Activated CD4-positive, alpha-beta T cell treated with anti-CD3 and anti-CD28 coated beads for 24 hours (primary cell): ENCODE measurements around the gene ARHGAP15.

ENCODE experiments used
- DNase-seq, 2 donors: peaks; one replicate each; pipeline ENCODE4 v3.0.0-alpha.2; 2020; ENCODE audit warnings: low read depth in 2 of 2

Gene ARHGAP15

DNA sequence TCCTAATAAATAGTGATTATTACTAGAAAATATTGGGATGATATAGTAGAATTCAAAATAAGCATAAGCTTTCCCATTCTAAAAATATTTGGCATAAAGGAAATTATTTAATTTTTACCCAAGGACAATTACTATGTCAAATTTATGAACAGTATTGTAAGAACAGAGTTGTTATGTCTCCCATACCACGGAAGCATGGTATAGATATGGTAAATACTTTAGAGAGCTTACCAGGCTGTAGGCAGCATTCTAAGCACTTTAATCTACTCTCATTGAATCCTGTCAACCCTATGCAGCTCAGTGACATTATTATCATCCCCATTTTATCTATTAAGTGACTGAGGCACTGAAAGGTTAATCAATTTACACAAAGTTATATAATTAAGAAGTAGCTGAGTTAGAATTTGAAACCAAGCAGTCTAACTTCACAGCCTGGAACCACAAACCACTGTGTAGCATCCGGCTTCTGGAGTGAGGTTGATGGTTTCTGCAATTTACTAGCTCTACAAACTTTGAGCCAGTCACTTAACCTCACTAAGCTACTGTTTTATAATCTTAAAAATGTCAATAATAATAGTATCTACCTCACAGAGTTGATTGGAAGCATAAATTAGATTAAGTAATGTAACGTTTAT lies 323.7 kb downstream of the ARHGAP15 start:
- DNase-seq: no peak

DNA sequence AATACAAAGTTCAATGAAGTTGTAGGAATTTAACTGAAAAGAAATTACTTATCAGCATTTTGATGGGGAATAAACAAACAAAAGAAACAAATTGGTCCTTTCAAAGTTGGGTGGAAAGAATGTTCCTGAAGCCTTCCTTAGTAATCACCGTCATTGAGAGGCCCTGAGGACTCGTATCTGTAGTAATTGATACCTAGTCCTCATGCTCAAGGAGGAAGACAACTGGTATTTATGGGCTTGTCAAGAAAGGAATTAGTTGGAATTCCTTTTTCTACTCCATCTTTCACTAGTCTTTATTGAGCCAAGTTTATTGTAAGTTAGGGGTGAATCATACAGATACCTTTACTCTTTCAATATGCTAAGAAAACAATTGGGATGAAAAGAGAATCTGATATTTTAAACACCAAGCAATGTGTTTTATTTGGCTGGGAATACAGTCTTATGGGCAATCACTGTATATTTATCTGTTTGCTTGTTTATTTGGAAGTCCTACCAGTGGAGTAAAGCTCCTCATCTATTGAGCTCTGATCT lies 324.8 kb downstream of the ARHGAP15 start:
- DNase-seq: no peak

DNA sequence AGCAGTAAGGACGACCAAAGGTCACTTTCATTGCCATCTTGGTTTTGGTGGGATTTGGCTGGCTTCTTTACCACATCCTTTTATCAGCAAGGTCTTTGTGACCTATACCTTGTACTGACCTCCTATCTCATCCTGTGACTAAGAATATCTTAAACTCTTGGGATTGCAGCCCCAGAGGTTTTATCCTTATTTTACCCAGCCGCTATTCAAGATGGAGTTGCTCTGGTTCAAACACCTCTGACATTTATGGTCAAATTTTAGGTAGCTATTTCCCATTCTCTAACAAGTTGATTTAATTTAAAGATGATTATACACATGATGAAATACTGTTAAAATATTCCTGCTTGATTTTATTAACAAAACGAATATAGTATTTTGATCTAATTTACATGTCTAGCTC lies 326.1 kb downstream of the ARHGAP15 start:
- DNase-seq: no peak

DNA sequence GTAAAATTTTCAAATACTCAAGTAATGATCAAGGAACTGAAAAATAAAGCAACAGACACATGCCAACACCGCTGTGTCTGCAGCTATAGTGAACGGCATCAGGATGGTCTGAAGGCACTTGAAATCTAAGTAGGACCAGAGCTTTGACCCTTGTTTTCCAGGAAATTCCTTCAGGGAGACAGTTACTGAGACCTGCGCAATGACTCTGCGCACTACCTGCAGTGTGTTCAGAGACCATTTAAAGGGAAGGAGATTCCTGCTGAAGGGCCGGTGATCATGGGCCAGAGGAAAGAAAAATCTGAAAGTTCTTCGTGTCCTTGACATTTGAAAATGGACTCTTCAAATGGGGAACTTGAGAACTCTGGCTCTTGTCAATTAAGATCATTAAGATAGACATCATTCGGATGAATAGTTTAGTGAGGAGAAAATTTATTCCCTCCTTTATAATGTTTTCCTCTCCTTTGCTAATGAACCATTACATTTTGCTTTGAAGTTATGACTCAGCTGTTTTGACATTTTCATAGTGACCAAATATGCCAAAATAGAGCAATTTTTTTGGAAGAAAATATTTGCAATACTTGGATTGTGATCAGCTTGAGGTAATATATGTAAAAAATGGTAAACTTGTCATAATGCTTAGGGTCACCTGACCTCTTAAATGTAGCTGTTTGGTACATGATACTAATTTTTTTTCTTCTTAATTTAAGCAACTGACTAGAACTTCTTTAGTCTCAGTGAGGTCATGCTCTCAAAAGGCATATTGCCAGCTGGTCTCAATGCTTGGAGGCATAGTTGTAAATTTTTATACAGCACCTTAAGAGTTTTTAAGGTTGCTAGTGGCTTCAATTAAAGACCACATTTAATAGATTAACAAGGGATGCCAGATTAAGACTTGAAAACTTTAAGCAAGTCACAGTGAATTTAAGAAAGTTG lies 329.3 kb downstream of the ARHGAP15 start:
- DNase-seq: no peak

DNA sequence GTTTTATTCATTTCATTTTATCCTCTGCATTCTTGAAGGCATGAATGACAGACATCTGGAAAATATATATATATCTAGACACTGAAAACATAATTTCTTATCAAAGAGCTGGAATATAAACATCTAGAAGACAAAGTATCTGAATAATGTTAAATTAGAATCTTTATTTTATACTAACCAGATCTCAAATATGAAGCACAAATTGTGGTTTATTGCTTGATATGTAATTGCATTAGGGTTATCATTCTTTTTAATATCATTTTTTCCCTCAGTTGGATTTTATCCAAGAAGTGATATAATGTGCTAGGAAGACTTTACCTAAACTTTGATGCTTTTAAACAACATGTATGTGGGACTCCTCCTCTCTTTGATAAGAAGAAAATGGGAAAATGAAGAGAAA lies 331.2 kb downstream of the ARHGAP15 start:
- no peak for DNase-seq

DNA sequence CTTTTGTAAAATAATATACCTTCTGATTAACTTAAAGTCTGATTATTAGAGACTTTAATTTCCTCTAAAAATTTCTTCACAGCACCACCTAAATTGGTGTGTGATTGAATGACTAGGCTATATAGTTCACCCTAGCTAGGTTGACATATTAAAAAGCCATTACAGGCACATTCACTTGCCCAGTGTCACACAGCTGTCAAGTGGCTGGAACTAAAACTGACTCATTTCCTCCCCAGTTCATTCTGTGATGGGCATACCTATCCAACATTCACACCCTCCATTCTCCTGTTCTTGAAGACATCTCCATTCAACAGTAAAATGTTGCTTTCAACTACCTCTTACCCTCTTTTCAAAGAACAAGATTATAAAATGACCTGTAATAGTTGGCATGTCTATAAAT lies 334.5 kb downstream of the ARHGAP15 start:
- DNase-seq: no peak

DNA sequence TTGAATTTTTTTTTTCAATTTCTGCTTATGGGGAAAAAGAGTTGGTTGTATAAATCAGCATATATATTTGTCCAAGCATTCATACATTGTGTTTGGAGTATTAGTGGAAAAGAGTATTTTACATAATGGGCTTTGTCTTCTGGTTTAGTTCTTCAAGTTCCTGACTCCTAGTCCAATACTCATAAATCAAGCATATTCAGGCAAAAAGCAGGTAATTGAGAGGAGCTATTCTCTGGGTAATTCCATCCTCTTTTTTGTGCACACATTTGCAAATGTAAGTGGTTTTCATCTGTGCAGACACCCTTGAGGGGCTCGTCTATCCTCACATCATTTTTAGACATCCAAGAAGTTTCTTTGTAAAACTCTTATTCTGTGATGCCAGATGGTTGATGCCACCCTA lies 337.2 kb downstream of the ARHGAP15 start:
- no peak for DNase-seq

DNA sequence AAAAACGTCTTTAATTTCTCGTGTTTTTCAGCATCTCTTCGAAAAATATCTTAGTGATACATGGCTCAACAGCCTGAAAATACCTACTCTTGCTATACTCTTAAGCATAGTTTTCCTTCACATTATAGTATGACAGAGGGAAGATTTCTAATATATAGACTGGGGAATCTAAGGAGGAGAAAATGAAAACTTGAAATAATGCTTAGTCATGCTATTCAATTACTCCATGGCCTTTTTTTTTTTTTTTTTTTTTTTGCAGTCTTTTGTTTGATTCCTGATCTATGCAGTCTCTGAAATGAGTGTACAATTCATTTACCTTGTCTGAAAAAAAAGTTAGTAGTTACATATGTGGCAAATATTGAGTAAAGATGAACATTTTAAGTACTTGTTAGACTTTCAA lies 337.8 kb downstream of the ARHGAP15 start:
- no peak for DNase-seq

DNA sequence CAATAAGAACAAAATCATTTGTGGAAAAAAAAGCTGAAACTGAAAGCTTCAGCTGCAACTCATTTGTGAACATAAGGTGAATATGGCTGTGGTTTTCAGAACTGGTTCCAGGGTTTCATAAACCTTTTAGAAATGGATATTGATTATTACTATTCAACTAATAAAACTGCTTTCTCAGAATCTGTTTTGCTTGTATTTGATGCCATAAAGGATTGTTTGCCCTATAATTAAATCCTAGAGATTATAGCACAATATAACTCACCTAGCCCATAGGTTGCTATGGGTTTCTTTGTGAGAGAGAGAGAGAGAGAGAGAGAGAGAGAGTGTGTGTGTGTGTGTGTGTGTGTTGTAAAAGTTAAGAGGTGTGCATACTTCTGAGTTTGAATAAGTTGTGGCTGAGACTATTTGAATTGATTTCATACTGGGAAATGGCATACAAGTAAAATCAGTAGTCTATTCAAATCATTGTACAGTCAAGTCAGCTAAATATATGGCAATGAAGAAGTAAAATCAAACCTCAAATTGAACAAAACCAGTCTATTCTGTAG lies 339.2 kb downstream of the ARHGAP15 start:
- no peak for DNase-seq

DNA sequence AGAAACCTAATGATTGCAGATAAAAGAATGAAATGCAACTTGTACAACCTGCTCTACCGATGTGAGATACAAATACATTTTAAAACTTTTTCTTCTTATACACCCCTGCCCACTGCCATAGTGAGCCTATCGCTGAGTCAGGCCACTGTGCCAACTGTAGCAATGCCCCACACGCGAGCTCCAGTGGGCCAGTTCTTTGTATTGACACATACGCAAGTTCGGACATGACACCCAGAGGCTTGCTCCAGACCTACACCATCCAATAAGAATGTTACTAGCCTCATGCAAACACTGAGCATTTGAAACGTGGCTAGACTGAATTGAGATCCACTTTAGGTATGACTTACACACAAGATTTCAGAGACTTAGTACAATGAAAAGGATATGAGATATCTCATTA lies 340.1 kb downstream of the ARHGAP15 start:
- no peak for DNase-seq

DNA sequence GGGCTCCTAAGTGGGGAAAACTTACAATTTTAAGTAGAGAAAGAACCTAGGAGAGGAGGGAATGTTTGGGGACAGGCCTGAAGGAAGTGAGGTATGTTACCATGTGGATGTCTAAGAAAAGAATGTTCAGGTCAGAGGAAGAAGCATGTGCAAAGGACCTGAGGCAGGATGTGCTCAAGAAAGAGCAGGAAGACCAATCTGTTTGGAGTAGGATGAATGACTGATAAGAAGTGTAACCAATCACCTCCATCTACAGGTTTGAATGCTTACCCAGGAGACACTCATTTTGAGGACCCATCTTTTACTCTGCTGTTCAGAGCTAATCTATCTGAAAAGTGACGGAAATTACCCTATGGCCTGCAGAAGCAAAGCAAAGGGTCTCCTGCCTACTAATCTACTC lies 342.3 kb downstream of the ARHGAP15 start:
- DNase-seq: no peak

DNA sequence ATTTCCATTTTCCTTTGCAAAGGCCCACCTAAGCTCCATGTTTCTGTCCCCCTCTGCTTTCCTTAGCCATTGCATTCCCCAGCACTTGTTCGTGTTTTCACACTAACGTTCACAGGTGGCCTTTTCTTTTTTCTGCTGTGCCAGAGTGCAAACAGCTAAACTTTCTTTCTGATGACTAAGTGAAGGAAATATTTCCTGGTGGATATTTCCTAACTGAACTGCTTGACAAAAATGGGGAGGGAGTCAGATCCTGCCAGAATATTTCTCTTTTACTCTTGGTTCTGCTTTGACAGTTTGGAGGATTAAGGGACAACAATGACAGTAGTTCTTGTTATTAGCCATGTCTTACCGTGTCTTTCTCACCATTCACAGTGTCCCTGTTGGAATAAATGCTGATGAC lies 344.0 kb downstream of the ARHGAP15 start:
- no peak for DNase-seq

DNA sequence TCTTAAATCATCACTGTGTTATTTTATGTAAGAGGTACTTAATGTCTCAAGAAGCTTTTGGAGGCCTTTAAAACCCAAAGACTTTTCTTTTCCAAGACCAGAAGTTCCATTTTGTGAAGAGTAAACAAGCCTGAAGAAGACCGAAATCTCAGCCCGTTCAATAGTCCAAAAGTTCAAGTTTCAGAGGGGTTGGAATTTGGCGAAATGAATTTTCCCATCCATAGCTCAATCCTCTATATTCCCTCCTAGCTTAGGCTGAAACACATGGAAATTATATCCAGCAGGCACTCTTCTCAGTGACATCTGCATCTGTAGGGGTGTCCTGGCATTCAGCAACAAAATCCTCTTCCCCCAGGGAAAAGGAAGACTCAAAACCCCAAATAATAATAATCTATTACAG lies 344.6 kb downstream of the ARHGAP15 start:
- DNase-seq: no peak

DNA sequence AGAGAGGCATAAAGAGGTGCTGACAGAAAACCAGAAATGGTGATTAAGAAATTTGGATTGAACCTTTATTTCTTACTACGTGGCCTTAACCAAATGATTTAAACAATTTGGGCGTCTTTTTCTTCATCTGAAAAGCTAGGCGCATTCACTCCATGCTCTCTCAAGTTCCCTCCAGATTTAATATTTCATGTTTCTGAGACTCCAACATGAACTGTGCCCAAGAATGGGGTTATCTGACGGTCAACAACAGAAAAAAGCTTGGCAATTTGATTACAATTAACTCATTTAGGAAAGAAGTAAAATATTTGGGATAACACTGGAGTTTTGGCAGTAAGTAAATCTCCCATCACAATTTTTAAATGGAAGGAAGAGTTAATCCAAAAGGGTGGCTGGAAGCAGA lies 345.4 kb downstream of the ARHGAP15 start:
- DNase-seq: no peak

DNA sequence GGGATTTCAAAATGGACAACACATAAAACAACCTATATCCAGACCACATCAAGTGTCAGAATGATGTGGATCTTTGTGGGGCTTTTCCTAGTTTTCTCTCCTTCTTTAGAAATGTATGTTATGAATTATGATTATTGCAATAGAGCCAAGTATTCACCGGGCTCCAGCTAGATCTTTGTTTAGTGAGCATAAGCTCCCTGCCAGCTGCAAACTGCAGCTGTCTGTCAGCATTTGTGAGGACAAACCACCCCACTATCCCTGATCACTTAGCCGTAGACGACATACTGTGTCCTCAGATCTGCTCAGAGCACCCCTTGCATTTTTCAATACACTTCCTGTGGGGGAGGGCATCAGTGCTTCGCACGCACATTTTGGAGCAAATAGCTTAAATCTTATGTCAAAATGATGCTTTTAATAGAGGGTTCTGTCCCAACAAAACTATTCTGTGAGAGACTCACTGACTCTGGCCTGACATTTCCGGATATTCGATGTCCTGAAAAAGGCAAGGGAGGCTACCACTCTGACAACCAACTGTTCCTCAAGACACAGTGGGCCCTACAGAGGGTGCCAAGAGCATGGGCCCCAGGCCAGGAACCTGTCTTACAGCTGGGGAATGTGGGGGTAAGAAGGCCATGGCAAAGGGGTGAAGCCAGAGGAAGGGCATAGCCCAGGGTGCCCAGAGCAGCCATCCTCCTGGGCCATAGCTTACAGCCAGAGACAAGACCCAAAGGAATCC lies 346.0 kb downstream of the ARHGAP15 start:
- DNase-seq: no peak

DNA sequence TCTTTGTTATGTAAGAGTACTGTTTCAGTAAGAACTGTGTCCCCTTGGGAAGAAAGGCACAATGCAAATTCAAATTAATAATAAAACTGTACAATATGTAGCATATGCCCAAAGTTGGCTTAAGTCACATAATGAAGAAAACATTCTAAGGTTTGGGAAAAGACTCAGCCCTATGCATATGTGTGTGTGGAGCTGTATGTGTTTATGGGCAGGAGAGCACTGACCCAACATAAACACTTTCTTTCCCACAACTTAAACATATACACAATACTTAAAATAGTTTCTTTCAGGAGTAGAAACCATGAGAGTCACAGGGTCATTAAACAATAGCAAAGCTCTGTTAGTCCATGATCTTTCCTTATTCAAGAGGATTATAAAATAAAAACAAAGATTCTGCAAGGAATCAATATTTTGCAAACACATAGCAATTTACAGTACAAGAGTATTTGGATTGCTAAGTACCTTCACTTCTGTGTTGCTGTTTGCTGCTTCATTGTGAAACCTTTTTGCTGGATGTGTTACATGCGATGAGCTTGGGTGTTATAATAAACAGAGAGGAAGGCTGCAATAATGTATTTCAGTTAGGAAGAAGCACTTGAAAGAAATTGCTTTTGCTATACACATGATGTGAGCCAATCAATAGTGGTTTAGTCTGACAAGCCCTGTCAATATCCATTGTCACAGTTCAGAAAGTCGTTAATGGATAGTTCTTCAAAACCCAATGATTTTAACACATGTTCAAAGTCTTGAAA lies 347.3 kb downstream of the ARHGAP15 start:
- DNase-seq: no peak

DNA sequence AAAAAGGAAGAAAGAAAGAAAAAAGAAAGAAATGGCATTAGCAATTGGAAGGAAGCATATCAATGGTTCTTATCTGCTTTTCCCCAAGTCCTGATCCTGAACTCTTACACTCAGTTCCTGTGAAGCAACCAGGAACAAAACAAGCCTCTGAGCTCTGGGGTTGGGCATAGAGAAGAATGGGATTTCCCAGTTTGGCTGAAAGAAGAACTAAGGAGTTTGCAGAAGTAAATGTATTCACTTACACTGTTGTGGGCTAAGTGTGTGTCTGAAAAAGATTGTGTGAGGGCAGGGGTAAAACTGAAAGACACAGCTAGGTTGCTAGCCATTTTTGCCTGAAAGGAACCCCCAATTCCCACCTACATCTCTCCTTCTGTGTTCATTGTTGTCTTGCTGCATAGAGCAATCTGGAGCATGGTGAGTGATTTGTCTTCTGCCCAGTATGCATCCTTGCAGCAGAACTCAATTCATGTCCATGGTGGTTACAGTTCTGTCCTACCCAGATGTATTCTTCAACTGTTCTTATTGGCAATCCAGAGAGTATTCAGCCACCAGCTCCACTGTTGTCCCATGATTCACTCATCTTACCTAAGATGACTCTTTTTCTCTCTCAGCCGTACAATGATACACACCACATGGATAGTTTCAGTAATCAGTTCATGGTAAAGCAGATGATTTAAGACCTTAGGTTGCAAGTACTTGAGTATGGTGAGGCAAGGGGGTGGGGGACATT lies 348.7 kb downstream of the ARHGAP15 start:
- DNase-seq: no peak

DNA sequence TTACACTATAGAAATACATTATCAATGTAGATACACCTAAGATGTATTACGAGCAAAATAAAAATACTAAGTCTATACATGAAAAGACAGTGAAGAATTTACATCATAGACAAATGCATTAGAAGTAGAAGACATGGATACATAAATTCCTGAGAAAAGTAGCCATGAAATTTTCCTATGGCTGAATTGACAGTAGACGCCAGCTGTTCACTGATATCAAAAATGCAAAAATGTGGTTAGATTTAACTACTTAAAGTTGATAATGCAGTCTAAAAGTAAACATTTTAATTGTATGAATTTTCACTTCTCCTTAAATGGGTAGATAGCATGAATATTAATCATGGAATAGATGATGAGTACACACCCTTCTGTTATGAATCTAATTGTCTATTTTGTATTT lies 350.9 kb downstream of the ARHGAP15 start:
- DNase-seq: no peak

DNA sequence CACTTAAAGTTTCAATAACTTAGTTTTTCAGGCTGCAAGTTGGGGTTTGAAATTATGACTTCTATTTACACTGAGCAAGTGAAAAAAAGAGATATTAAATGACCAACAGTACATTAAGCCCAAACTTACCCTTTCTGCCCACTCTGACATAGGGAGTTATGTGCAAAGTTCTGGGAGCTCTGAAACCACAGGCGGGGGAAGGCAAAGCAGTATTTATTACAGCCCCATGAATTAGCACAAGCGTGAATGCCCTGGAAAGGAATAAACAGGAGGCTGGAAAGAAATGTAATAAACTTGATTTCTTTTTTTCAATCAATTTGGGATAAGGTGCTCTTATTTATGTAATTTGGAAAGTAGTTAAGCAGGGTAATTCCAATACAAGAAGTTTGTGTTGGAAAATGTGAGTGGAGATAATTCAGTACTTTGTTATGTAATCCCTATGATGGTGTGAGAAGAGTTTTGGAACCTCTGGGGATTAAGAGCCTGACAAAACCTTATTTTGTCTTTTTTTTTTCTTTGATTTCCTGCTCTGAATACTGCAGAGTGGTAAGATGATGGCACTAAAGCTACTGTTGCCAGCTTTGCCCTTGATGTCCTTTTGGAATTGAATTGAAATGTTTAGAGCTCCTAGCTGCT lies 351.5 kb downstream of the ARHGAP15 start:
- DNase-seq: no peak

DNA sequence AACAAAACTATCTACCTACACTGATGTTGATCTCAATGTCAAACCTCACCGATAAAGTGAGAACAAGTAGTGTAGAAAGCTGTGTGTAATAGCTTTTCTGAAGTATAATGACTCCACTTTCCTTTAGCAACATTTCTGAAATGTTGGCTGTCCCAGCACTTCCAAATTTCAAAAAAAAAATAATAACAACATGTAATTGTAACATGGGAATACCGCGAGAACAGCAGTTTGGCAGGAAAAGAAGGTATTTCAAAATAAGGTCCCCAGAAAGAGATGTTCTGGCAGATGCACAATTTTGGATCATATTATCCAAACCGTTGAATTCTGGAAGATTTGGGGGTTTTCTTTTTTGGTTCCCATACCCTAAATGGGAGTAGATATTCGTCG lies 352.0 kb downstream of the ARHGAP15 start:
- no peak for DNase-seq
